GM18498 (cell line): ENCODE measurements around the gene SPRED2.

ENCODE experiments used
- ATAC-seq: cut with Tn5 transposase; IDR thresholded peaks from one replicate; pipeline ENCODE4 v1.9.1; 2021; ENCODE audit warnings: mild to moderate bottlenecking, moderate library complexity; ENCODE audit not compliant: unreplicated experiment

SPRED2 gene

DNA sequence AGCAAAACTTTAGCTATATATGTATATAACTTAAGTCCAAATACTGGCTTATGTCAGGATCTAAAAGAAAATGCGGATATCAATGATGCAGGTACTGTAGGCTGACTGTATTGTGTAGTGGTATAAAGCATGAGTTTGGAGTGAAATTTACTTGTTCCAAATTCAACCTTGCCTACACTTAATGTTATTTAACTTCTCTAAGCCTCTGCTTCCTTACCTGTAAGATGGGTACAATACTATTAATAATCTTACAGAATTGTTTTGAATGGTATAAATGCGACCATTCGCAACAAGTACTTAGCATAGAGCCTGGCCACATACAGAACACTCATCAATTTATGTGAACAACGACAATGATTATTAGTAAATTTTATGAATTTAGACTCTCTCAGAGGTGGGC is 62.4 kb downstream of the SPRED2 start:
- ATAC-seq = no peak

DNA sequence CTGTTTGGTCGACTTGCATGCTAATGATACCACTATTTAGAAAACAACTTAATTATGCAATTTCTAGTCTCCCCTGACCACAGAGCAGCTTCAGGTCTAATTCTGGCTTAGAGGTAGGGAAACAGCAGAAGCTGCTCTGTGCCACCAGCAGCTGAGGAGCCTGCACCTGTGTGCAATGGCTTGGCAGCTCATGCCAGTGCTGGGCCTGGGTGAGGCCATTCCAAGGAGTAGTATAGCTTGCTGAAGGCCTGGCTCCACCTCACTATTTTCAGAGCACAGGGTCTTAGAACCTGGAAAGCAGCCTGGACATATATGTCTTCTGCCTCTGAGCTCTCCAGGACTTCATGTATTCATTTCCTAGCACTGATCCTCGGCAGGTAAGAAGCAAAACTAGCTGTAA is 62.8 kb downstream of the SPRED2 start:
- no peak for ATAC-seq

- no peak for ATAC-seq
Measured at GRCh38 chr2:65368468-65368867, 63.9 kb downstream of the SPRED2 start.

DNA sequence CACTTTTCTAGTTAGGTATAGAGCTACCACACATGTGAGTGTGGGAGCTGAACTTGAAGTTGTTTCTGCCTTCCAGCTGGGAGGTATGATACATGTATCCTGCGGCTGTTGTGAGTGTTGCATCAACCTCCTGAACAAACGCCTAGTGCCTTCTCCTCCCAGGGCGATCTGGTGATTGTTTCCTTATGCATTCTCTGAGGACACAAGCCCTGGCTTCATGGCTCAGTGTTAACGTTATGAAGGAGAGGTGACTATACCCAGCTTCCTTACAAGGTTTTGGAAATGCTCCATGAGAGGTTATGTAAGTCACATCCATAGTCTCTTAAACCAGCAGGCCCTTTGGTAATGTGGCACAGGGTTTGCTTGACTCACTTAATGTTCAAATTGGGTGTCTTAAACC is 64.9 kb downstream of the SPRED2 start:
- no peak for ATAC-seq

DNA sequence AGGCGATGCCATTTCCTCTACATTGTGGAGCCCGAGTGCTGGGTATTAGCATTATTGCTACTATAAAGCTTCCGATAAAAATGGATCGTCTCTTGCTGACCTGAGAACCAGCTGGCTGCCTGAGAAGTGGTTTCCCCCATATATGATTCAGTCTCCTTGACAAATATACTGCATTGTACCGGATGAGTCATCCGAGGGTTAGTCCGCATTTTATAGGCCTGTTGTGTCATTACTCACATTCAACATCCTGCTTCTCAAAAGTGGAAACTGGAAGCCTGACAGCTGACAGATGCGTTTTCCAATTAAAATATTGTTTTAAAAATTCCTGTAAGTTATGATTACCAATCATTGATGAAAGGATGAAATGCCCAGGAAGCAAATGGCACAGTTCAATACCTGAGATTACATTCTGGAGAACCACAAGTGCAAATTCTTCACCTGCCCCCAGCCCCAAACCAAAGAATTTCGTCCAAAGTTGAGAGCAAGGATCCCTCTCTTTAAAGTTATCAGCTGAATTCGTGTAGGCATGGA is 65.7 kb downstream of the SPRED2 start:
- ATAC-seq = peak; percentile 57

GRCh38 chr2:65364986-65365733 is 67.2 kb downstream of the SPRED2 start:
- no peak for ATAC-seq

DNA sequence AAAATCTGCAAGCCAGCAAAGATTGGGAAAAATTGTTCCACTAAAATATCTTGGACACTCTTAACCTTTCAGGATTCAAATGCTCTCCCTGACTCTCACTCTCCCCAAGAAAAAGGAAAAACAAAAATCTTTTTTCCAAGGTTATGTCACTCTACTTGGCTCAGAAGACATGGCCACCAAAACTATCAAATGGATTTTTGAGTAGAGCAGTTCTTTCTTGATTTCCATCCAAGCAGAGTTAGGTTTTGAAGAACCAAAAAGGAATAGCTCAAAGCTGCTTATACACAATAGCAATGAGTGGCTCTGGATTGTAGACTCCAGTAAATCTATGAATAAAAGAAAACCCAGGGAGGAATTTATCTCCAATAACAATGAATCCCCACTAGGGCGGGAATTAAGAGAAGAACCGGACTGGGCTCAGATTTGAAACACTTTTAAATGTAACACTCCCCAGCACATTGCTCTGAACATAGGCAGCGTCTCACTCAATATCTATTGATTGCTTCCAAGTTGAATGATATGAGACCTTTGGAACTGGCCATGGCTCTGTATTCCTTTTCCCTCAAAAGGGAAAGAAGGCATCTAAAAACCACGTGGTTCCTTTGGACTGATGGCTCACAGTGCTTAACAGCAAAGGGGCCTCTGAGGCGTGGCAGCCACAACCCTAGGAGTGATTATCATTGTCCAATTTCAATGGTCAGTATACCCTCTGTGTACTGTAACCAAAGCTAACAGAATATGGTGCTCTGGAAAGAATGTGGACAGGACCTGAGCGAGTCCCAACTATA is 68.3 kb downstream of the SPRED2 start:
- ATAC-seq = no peak

DNA sequence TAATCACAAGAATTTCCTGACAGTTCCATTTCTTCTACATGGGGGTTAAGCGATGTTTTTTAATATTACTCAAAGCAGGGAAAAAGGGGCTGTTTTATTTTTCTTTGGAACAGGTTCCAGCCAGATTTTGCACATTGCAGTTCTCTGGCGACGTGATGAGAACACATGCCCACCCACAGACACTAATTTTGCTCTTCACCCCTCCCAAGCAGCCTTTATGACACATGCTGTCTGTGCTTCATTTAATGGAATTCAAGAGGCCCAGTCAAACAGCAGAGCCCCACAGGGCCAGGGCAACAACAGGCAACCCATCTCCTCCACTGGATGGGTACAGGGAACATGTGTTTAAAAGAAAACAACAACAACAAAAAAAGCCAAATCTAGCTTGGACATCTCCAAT is 70.8 kb downstream of the SPRED2 start:
- no peak for ATAC-seq

DNA sequence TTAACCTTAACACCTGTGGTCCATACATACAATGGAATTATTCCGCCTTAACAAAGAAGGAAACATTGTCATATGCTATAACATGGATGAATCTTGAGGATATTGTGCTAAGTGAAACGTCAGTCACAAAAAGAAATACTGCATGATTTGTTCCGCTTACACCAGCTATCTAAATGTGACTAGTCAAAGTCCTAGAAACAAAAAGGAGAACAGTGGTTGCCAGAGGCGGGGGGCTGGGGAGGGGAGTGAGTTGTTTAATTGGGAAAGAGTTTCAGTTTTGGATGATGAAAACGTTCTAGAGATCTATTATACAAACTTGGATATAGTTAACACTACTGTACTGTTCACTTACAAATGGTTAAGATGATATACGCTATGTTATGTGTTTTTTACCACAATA is 72.0 kb downstream of the SPRED2 start:
- no peak for ATAC-seq

DNA sequence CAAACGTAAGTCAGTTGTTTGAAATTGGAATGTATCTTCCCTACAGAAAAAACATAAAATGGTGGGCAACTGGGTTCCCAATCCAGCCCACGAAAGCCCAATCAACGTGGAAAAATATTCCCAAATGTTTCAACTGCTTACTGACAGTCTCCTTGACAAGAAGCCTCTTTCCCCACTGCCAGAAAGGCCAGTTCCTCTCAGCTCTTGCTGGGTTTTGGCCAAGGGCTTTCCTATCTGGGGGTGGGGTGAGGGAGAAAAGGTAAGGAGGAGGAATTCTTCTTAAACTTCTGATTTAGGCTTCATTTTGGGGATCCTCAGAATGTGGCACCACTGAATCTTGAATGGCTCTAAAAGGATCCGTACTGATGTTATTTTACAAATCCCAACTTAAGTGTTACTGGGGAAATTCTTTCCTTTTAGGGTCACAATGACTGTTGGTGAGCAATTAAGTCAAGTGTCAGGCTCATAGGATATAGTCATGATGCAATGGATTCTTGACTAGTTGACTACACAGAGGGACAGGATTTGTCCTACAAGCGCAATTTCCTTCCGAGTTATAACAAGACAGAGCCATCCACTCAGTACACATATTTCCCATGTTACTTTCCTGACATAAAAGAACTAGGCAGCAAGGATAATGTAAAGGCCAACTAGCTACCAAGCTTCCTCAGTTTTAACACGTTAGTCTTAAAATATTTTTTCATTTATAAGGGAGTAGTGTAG is 73.6 kb downstream of the SPRED2 start:
- ATAC-seq = no peak

DNA sequence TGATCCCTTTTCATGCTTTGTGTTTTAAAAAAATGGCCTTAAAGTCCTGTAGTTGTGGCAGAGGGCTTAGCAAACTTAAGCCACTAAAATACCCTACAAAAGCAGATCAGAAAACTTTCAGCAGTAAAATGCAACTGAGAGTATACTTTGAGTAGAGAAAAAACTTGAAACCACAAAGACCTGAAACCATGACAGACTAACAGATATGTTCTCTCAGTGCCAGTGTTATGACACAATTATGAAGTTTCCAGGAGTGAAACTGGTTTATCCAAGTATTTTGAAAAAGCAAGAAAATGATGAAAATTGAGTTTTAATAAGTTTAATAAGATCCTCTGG is 74.5 kb downstream of the SPRED2 start:
- ATAC-seq = peak; percentile 87

- ATAC-seq = peak; percentile 49
Measured at GRCh38 chr2:65357095-65357958, 75.1 kb downstream of the SPRED2 start.

DNA sequence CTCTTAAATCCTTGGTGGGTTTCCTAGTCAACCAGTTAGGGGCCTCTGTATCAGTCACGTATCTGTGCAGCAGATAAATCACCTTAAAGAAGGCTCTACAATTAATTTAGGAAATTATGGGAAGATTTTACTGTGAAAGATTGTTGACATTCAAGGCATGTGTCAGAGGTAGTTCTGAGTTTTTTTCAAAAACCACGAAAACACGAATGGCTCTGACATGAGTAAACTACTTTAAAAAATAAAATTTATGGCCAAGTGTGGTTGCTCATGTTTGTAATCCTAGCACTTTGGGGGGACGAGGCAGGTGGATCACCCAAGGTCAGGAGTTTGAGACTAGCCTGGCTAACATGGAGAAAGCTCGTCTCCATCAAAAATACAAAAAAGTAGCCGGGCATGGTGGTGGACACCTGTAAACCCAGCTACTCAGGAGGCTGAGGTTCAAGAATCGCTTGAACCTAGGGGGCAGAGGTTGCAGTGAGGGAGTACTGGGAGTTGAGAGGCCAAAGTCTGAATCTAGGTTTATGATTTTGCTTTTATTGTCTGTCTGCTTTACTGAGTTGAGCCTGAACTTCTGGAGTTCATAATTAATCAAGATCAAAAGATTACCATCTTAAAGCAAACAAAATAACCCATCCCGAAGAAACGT is 77.1 kb downstream of the SPRED2 start:
- no peak for ATAC-seq

GRCh38 chr2:65354773-65355172 is 77.6 kb downstream of the SPRED2 start:
- ATAC-seq = no peak

- ATAC-seq = no peak
Measured at GRCh38 chr2:65353927-65354326, 78.5 kb downstream of the SPRED2 start.

- no peak for ATAC-seq
Measured at GRCh38 chr2:65353046-65353445, 79.4 kb downstream of the SPRED2 start.

GRCh38 chr2:65351948-65352595 is 80.3 kb downstream of the SPRED2 start:
- ATAC-seq = no peak

DNA sequence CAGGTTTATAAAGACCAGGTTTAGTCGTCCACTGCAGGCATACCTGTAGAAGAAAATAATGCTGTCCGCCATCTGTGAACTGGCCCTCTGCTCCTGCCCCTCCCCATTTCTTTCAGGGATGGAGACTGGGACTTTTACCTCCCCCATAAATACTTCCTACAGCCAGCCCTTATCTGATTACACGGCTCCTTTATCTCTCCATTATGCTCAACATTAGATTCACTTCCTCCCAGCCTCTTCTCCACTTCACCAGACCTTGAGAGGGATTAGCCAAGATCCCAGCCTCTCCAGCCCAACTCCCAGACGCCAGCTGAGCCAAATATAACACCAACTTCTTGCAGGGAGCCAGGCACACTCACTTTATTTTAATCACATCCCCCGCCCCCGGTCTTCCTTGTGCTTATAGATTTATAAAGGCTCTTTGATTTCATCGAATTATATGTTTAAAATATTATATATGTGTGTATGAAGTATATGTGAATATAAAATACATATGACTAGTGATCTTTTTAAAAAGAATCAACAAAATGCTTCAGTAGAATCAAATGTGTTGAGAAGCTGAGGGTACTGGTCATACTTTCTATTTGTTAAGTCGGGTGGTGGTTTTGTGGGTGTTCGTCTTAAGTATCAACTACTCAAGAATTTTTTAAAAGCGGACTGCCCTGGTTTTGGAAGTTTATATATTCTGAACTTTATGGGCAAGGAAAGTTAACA is 81.0 kb downstream of the SPRED2 start:
- ATAC-seq = no peak

GRCh38 chr2:65350651-65351056 is 81.7 kb downstream of the SPRED2 start:
- ATAC-seq = peak; percentile 62
